ENCODE results near the gene PPP1CA.

PPP1CA gene

DNA sequence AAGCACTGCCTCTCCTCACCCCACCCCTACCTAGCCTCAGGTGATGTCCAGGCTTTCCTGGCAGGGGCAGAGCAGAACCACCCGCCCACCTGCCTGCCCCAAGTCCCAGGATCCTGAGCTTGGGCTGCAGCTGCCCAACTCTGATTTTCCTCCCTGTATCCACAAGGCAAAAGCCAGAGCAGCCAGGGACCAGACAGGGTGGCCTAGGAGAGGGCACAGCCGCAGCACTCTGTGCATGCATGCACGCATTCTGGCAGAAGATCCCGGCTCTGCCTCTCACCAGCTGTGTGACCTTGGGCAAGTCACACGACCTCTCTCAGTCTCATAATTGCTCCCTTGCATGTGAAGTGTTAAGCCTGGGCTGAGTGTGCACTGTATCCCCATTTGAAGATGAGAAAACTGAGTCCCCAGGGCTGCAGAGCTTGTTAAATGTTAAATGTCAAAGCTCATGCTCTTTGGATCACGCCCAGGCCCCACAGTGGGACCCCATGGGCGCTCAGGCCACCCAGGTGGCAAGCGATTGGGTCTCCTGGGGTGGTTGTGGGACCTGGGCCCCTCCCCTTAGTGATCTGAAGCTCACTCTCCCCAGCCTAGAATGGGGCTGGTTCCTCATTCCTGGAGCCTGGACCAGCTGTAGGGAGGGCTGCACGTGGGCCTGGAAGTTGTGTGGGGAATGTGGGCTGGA lies 11.0 kb upstream of the PPP1CA start:
- no peak overlapping the region for H4K91ac ChIP-seq (ENCODE audit: low read depth, low read length)
- H4K12ac ChIP-seq (ENCODE audit: low read depth, low read length), result no peak overlapping the region
- no peaks in the 10 kb centered on the region for H3K9me3 ChIP-seq (ENCODE audit: insufficient read depth, low read depth, low read length)
- H3K18ac ChIP-seq (ENCODE audit: low read length), result no peak overlapping the region
- H3K23ac ChIP-seq (ENCODE audit: low read length), result no peak overlapping the region
- no peak overlapping the region for H2BK5ac ChIP-seq (ENCODE audit: low read depth, low read length, poor library complexity)
- H3K27me3 ChIP-seq (ENCODE audit: insufficient read depth, low read length), result peaks cover 5% of the 10 kb centered on the region
- peak overlapping the region; percentile 1 for H3K4me3 ChIP-seq (ENCODE audit: low read depth, low read length)
- H3K79me1 ChIP-seq (ENCODE audit: low read length), result no peaks in the 10 kb centered on the region
- H3K4me1 ChIP-seq (ENCODE audit: control insufficient read depth in 1 of 2, insufficient read depth in 2 of 2, low read length in 2 of 2), result peaks cover 0 to 4% of the 10 kb centered on the region in 2 experiments
- no peak for DNase-seq
- H3K4me2 ChIP-seq (ENCODE audit: low read length), result no peak overlapping the region
- H3K27ac ChIP-seq (ENCODE audit: low read depth, low read length), result no peak overlapping the region
- no peak overlapping the region for H2AK5ac ChIP-seq (ENCODE audit: low read length)
- no peak overlapping the region for H3K9ac ChIP-seq (ENCODE audit: low read length)
- H3K14ac ChIP-seq (ENCODE audit: low read length), result no peak overlapping the region
- no peak overlapping the region for H2AFZ ChIP-seq (ENCODE audit: insufficient read depth, low read length, poor library complexity)
- no peak overlapping the region for H4K8ac ChIP-seq (ENCODE audit: low read depth, low read length)
- H3K79me2 ChIP-seq (ENCODE audit: control insufficient read depth, insufficient read depth, low read length, poor library complexity), result no peaks in the 10 kb centered on the region
- H3K36me3 ChIP-seq (ENCODE audit: control insufficient read depth in 1 of 2, insufficient read depth in 2 of 2, low read length in 2 of 2), result no peaks in the 10 kb centered on the region
- H2BK12ac ChIP-seq (ENCODE audit: low read length), result no peak overlapping the region
- no peak overlapping the region for H2BK120ac ChIP-seq (ENCODE audit: insufficient read depth, low read length, poor library complexity)
- no CpG with 5 or more reads among the region's 9 CpGs for WGBS (ENCODE audit: extremely low coverage, insufficient coverage, insufficient read length)
- H3K4ac ChIP-seq (ENCODE audit: low read depth, low read length), result no peak overlapping the region

DNA sequence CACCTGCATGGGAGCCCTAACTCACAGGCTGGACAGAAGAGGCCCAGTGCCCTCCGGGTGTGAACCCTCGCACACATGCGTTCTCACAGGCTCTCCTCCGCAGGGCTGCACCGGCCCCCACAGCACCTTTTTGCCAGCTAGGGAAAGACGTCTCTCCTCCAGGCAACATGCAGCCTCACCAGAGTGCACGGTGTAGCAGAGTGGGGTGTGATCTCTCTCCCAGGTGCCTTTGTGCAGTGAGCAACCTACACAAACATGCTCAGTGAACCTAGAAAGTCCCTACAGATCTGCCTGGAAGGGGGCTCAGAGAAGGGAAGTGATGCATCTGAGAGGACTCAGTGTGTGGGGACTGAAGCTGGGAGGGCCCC lies 10.1 kb upstream of the PPP1CA start:
- WGBS (ENCODE audit: extremely low coverage, insufficient coverage, insufficient read length), result no CpG with 5 or more reads among the region's 7 CpGs
- no peak overlapping the region for H3K27ac ChIP-seq (ENCODE audit: low read depth, low read length)

GRCh38 chr11:67410984-67411784 lies 9.5 kb upstream of the PPP1CA start:
- H3K18ac ChIP-seq (ENCODE audit: low read length), result no peak overlapping the region
- H3K23ac ChIP-seq (ENCODE audit: low read length), result no peak overlapping the region
- H3K79me1 ChIP-seq (ENCODE audit: low read length), result no peaks in the 10 kb centered on the region
- H3K9me3 ChIP-seq (ENCODE audit: insufficient read depth, low read depth, low read length), result no peaks in the 10 kb centered on the region
- peaks cover 0 to 4% of the 10 kb centered on the region in 2 experiments for H3K4me1 ChIP-seq (ENCODE audit: control insufficient read depth in 1 of 2, insufficient read depth in 2 of 2, low read length in 2 of 2)
- no peaks in the 10 kb centered on the region for H3K79me2 ChIP-seq (ENCODE audit: control insufficient read depth, insufficient read depth, low read length, poor library complexity)
- no peak overlapping the region for H2AFZ ChIP-seq (ENCODE audit: insufficient read depth, low read length, poor library complexity)
- no peak overlapping the region for H3K14ac ChIP-seq (ENCODE audit: low read length)
- no peaks in the 10 kb centered on the region for H3K36me3 ChIP-seq (ENCODE audit: control insufficient read depth in 1 of 2, insufficient read depth in 2 of 2, low read length in 2 of 2)
- no CpG with 5 or more reads among the region's 17 CpGs for WGBS (ENCODE audit: extremely low coverage, insufficient coverage, insufficient read length)
- H4K91ac ChIP-seq (ENCODE audit: low read depth, low read length), result no peak overlapping the region
- H3K4ac ChIP-seq (ENCODE audit: low read depth, low read length), result no peak overlapping the region
- H3K27me3 ChIP-seq (ENCODE audit: insufficient read depth, low read length), result peaks cover 5% of the 10 kb centered on the region
- H2BK120ac ChIP-seq (ENCODE audit: insufficient read depth, low read length, poor library complexity), result no peak overlapping the region
- no peak overlapping the region for H2BK12ac ChIP-seq (ENCODE audit: low read length)
- no peak overlapping the region for H4K12ac ChIP-seq (ENCODE audit: low read depth, low read length)
- no peak overlapping the region for H2BK5ac ChIP-seq (ENCODE audit: low read depth, low read length, poor library complexity)
- H3K27ac ChIP-seq (ENCODE audit: low read depth, low read length), result no peak overlapping the region
- no peak overlapping the region for H3K4me3 ChIP-seq (ENCODE audit: low read depth, low read length)
- no peak overlapping the region for H3K9ac ChIP-seq (ENCODE audit: low read length)
- no peak for DNase-seq
- no peak overlapping the region for H3K4me2 ChIP-seq (ENCODE audit: low read length)
- no peak overlapping the region for H4K8ac ChIP-seq (ENCODE audit: low read depth, low read length)
- no peak overlapping the region for H2AK5ac ChIP-seq (ENCODE audit: low read length)

More for the DNA sequence above, 10.1 kb upstream of the PPP1CA start:
- no peaks in the 10 kb centered on the region for H3K79me2 ChIP-seq (ENCODE audit: control insufficient read depth, insufficient read depth, low read length, poor library complexity)
- H2BK12ac ChIP-seq (ENCODE audit: low read length), result no peak overlapping the region
- no peak overlapping the region for H2AK5ac ChIP-seq (ENCODE audit: low read length)
- no peak overlapping the region for H3K23ac ChIP-seq (ENCODE audit: low read length)
- no peak overlapping the region for H3K4ac ChIP-seq (ENCODE audit: low read depth, low read length)
- no peak overlapping the region for H3K9ac ChIP-seq (ENCODE audit: low read length)
- no peak overlapping the region for H3K4me3 ChIP-seq (ENCODE audit: low read depth, low read length)
- H3K18ac ChIP-seq (ENCODE audit: low read length), result no peak overlapping the region
- H3K79me1 ChIP-seq (ENCODE audit: low read length), result no peaks in the 10 kb centered on the region
- peaks cover 0 to 4% of the 10 kb centered on the region in 2 experiments for H3K4me1 ChIP-seq (ENCODE audit: control insufficient read depth in 1 of 2, insufficient read depth in 2 of 2, low read length in 2 of 2)
- peaks cover 5% of the 10 kb centered on the region for H3K27me3 ChIP-seq (ENCODE audit: insufficient read depth, low read length)
- H4K91ac ChIP-seq (ENCODE audit: low read depth, low read length), result no peak overlapping the region
- H2BK120ac ChIP-seq (ENCODE audit: insufficient read depth, low read length, poor library complexity), result no peak overlapping the region
- no peaks in the 10 kb centered on the region for H3K9me3 ChIP-seq (ENCODE audit: insufficient read depth, low read depth, low read length)
- H3K4me2 ChIP-seq (ENCODE audit: low read length), result no peak overlapping the region
- no peak for DNase-seq
- H4K8ac ChIP-seq (ENCODE audit: low read depth, low read length), result no peak overlapping the region
- no peak overlapping the region for H3K14ac ChIP-seq (ENCODE audit: low read length)
- H3K36me3 ChIP-seq (ENCODE audit: control insufficient read depth in 1 of 2, insufficient read depth in 2 of 2, low read length in 2 of 2), result no peaks in the 10 kb centered on the region
- H2AFZ ChIP-seq (ENCODE audit: insufficient read depth, low read length, poor library complexity), result no peak overlapping the region
- no peak overlapping the region for H4K12ac ChIP-seq (ENCODE audit: low read depth, low read length)
- no peak overlapping the region for H2BK5ac ChIP-seq (ENCODE audit: low read depth, low read length, poor library complexity)

GRCh38 chr11:67410369-67410831 lies 8.7 kb upstream of the PPP1CA start:
- Histone ChIP-seq H2BK12ac (ENCODE audit: low read length) (no peak overlapping the region), H3K4me3 (ENCODE audit: low read depth, low read length) (no peak overlapping the region), H2BK120ac (ENCODE audit: insufficient read depth, low read length, poor library complexity) (no peak overlapping the region), H3K79me2 (ENCODE audit: control insufficient read depth, insufficient read depth, low read length, poor library complexity) (no peaks in the 10 kb centered on the region), H3K4ac (ENCODE audit: low read depth, low read length) (no peak overlapping the region), H2AK5ac (ENCODE audit: low read length) (no peak overlapping the region), H4K12ac (ENCODE audit: low read depth, low read length) (no peak overlapping the region), H3K14ac (ENCODE audit: low read length) (no peak overlapping the region), H3K4me2 (ENCODE audit: low read length) (no peak overlapping the region), H2AFZ (ENCODE audit: insufficient read depth, low read length, poor library complexity) (no peak overlapping the region), H3K9ac (ENCODE audit: low read length) (no peak overlapping the region), H4K91ac (ENCODE audit: low read depth, low read length) (no peak overlapping the region), H3K18ac (ENCODE audit: low read length) (no peak overlapping the region), H4K8ac (ENCODE audit: low read depth, low read length) (no peak overlapping the region), H3K36me3 (ENCODE audit: control insufficient read depth in 1 of 2, insufficient read depth in 2 of 2, low read length in 2 of 2) (no peaks in the 10 kb centered on the region), H3K27me3 (ENCODE audit: insufficient read depth, low read length) (peaks cover 5% of the 10 kb centered on the region), H3K79me1 (ENCODE audit: low read length) (no peaks in the 10 kb centered on the region), H3K9me3 (ENCODE audit: insufficient read depth, low read depth, low read length) (no peaks in the 10 kb centered on the region), H3K4me1 (ENCODE audit: control insufficient read depth in 1 of 2, insufficient read depth in 2 of 2, low read length in 2 of 2) (no peaks in the 10 kb centered on the region), H3K23ac (ENCODE audit: low read length) (no peak overlapping the region), H3K27ac (ENCODE audit: low read depth, low read length) (no peak overlapping the region), H2BK5ac (ENCODE audit: low read depth, low read length, poor library complexity) (no peak overlapping the region)
- no peak for DNase-seq
- no CpG with 5 or more reads among the region's 15 CpGs for WGBS (ENCODE audit: extremely low coverage, insufficient coverage, insufficient read length)
